Tibial nerve (tissue), 4 donors: Measurements from ENCODE around the gene ELK3. TPM values are rescaled to one million over a fixed set of nuclear protein-coding genes. Genes with fewer than 3 reads are reported as not detected.

Source experiments
- DNase-seq, 2 donors: peaks; one replicate each; pipeline ENCODE4 v3.0.0-alpha.2; 2019; ENCODE audit warnings: low spot score in 2 of 2
- H3K27ac ChIP-seq, 4 donors: fragments of 200-600 bp; sonication (generic) in 3 of 4; one replicate each; pipeline ENCODE4 v1.5.1; 2017 to 2019; ENCODE audit warnings: mild to moderate bottlenecking in 1 of 4
- H3K27me3 ChIP-seq, 2 donors: fragments of 200-600 bp; sonication (generic) in 1 of 2; one replicate each; pipeline versions ENCODE4 v1.5.1 to v1.6.0; 2017 to 2019
- H3K36me3 ChIP-seq, 3 donors: fragments of 200-600 bp; sonication (generic); one replicate each; pipeline ENCODE4 v1.5.1; 2018 to 2019
- H3K4me1 ChIP-seq, 4 donors: fragments of 200-600 bp; sonication (generic) in 3 of 4; one replicate each; pipeline ENCODE4 v1.5.1; 2017 to 2019
- H3K4me3 ChIP-seq, 4 donors: fragments of 200-600 bp; sonication (generic) in 3 of 4; one replicate each; pipeline ENCODE4 v1.5.1; 2017 to 2019; ENCODE audit warnings: mild to moderate bottlenecking in 1 of 4, moderate library complexity in 1 of 4
- H3K9me3 ChIP-seq, 4 donors: fragments of 200-600 bp; sonication (generic) in 3 of 4; one replicate each; pipeline ENCODE4 v1.5.1; 2017 to 2019
- EP300 ChIP-seq, 2 donors: sonication (generic); formaldehyde crosslinking; IDR thresholded peaks; one replicate each; pipeline ENCODE4 v1.6.1; 2017; ENCODE audit warnings: antibody characterized with exemption in 2 of 2, mild to moderate bottlenecking in 1 of 2
- POLR2A ChIP-seq, 2 donors: fragments of 450-650 bp; IDR thresholded peaks; one replicate each; pipeline ENCODE4 v1.6.1; 2017; ENCODE audit warnings: antibody characterized with exemption in 2 of 2, mild to moderate bottlenecking in 2 of 2, moderate library complexity in 2 of 2
- WGBS, 2 donors: methylation state at CpG; one replicate each; pipeline ENCODE4 v1.1.5; 2018; 5-methylcytosine and 5-hydroxymethylcytosine counted together
- total RNA-seq, 4 donors: library from RNA; depleted of rRNA; stranded (reverse); fragments of >200 nt; gene quantifications; one replicate each; pipeline ENCODE4 v1.1.0, GENCODE V29; 2016
- TF ChIP-seq, protein P1 (sequence below), 5 experiments: fragments of 200-600 bp in 3 of 5; fragments of 450-650 bp in 2 of 5; sonication (generic) in 3 of 5; IDR thresholded peaks; one replicate each; pipeline ENCODE4 v1.5.1; 2016 to 2019; ENCODE audit warnings: antibody characterized with exemption in 5 of 5, mild to moderate bottlenecking in 3 of 5, moderate library complexity in 2 of 5

ELK3 gene
- total RNA-seq, 4 donors from 2014 or later, result 9.4 to 28.6 (median 17.7) TPM

- Histone ChIP-seq H3K27ac (peak overlapping the region in 3 of 4 donors; percentile 10 to 81 (median 32)), H3K36me3 (no peaks in the 10 kb centered on the region), H3K9me3 (no peaks in the 10 kb centered on the region), H3K27me3 (no peaks in the 10 kb centered on the region), H3K4me3 (no peak overlapping the region), H3K4me1 (peaks cover 0 to 56% (median 22%) of the 10 kb centered on the region in 4 donors)
- no peak for DNase-seq
- no peak for TF ChIP-seq POLR2A (IDR thresholded peaks at IDR 0.05)
- TF ChIP-seq, protein P1, sequence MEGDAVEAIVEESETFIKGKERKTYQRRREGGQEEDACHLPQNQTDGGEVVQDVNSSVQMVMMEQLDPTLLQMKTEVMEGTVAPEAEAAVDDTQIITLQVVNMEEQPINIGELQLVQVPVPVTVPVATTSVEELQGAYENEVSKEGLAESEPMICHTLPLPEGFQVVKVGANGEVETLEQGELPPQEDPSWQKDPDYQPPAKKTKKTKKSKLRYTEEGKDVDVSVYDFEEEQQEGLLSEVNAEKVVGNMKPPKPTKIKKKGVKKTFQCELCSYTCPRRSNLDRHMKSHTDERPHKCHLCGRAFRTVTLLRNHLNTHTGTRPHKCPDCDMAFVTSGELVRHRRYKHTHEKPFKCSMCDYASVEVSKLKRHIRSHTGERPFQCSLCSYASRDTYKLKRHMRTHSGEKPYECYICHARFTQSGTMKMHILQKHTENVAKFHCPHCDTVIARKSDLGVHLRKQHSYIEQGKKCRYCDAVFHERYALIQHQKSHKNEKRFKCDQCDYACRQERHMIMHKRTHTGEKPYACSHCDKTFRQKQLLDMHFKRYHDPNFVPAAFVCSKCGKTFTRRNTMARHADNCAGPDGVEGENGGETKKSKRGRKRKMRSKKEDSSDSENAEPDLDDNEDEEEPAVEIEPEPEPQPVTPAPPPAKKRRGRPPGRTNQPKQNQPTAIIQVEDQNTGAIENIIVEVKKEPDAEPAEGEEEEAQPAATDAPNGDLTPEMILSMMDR (IDR thresholded peaks at IDR 0.05), result no peak
- no peak for TF ChIP-seq EP300 (IDR thresholded peaks at IDR 0.05)
- WGBS, 2 donors, result 84 to 86% methylated on average over 22 of the region's 22 CpGs
Measured at GRCh38 chr12:96234591-96235483, 40.7 kb downstream of the ELK3 start.

DNA sequence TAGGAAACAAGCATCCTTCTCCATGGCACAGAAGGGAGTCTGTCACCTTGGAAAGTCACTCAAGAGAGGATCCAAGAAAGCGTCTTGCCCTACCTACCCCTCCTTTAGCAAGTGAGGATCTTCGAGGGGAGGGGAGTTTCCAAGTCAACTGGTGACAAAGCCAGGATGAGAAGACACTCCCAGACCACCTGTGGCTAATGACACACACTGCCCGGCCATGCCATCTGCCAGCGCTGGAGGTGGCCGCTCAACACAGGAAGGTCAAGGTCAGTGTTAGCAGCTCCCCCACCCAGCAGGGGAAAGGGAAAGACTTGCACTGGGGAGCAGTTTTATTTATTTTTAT is 41.3 kb downstream of the ELK3 start:
- TF ChIP-seq, protein P1 (IDR thresholded peaks at IDR 0.05), result no peak
- no peak for TF ChIP-seq POLR2A (IDR thresholded peaks at IDR 0.05)
- no peak for TF ChIP-seq EP300 (IDR thresholded peaks at IDR 0.05)
- no peak for DNase-seq
- Histone ChIP-seq H3K36me3 (no peaks in the 10 kb centered on the region), H3K4me1 (peaks cover 0 to 56% (median 22%) of the 10 kb centered on the region in 4 donors), H3K9me3 (no peaks in the 10 kb centered on the region), H3K27me3 (no peaks in the 10 kb centered on the region), H3K4me3 (no peak overlapping the region), H3K27ac (peak overlapping the region in 1 of 4 donors; percentile 81)
- 85 to 87% methylated on average over 5 of the region's 5 CpGs for WGBS, 2 donors

DNA sequence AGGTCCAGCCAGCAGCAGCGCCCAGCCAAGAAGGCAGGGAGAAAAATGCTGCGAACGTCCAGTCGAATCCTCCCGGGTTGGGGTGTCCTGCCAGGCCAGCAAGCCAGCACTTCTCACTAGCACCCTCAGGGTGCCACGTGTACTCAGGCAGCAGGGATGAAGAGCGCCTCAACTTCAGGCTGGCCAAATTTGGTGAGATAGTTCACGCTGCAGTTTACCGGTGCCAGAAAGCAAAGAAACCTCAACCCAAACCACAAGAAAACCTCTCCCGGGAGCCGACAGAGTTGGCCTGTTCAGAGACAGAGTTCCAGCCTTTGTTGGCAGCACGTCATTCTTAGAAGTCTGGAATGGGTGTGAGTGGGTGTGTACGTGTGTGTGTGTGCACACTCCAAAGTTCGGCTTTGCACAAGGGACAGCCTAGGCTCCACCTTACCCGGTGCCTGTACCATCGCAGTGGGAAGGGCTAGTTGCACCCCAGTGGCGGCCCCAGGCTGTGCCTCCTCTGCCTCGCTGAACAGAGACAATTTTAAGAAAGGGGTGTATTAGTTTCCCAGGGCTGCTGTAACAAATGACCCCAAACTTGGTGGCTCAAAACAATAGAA is 42.1 kb downstream of the ELK3 start:
- Histone ChIP-seq H3K4me1 (peaks cover 0 to 56% (median 22%) of the 10 kb centered on the region in 4 donors), H3K27ac (peak overlapping the region in 2 of 4 donors; percentile 80 to 81), H3K9me3 (no peaks in the 10 kb centered on the region), H3K36me3 (no peaks in the 10 kb centered on the region), H3K27me3 (no peaks in the 10 kb centered on the region), H3K4me3 (no peak overlapping the region)
- TF ChIP-seq, protein P1 (IDR thresholded peaks at IDR 0.05), result no peak
- peak in 1 of 2 donors; percentile 26 for TF ChIP-seq EP300 (IDR thresholded peaks at IDR 0.05)
- WGBS, 2 donors, result 57 to 66% methylated on average over 18 of the region's 18 CpGs
- peak in 1 of 2 donors; percentile 39 for DNase-seq

GRCh38 chr12:96237035-96237434 is 42.9 kb downstream of the ELK3 start:
- Histone ChIP-seq H3K4me1 (peaks cover 0 to 63% (median 22%) of the 10 kb centered on the region in 4 donors), H3K36me3 (no peaks in the 10 kb centered on the region), H3K27ac (peak overlapping the region in 2 of 4 donors; percentile 80 to 81), H3K27me3 (no peaks in the 10 kb centered on the region), H3K4me3 (no peak overlapping the region), H3K9me3 (no peaks in the 10 kb centered on the region)
- no peak for DNase-seq
- WGBS, 2 donors, result 79 to 84% methylated on average over 7 of the region's 7 CpGs
- TF ChIP-seq, protein P1 (IDR thresholded peaks at IDR 0.05), result no peak
- no peak for TF ChIP-seq POLR2A (IDR thresholded peaks at IDR 0.05)
- TF ChIP-seq EP300 (IDR thresholded peaks at IDR 0.05), result no peak
